ENCODE results near the gene VEGFB.

- no peak for TF ChIP-seq CTCF (IDR thresholded peaks at IDR 0.05)
- TF ChIP-seq POLR2A (IDR thresholded peaks at IDR 0.05), result no peak
- TF ChIP-seq POLR2AphosphoS5 (IDR thresholded peaks at IDR 0.05), result no peak
- no peak for TF ChIP-seq EP300 (IDR thresholded peaks at IDR 0.05)
Observed at GRCh38 chr11:64254326-64254725, 19.9 kb downstream of the VEGFB start.

Data from sigmoid colon (tissue), 4 donors.